Globus pallidus (tissue), 1 donor: ENCODE results near the gene OR2L8.

Experiments
- DNase-seq: peaks from one replicate; pipeline ENCODE4 v3.0.0-alpha.2; 2015; ENCODE audit warnings: low spot score

The OR2L8 gene, protein sequence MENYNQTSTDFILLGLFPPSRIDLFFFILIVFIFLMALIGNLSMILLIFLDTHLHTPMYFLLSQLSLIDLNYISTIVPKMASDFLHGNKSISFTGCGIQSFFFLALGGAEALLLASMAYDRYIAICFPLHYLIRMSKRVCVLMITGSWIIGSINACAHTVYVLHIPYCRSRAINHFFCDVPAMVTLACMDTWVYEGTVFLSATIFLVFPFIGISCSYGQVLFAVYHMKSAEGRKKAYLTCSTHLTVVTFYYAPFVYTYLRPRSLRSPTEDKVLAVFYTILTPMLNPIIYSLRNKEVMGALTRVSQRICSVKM

GRCh38 chr1:247948558-247948957, at the start of gene OR2L8:
Gene OR2L8, plus strand, starts transcription at chr1:247948858. Its CDS starts 0 bp downstream, at chr1:247948858.
- no peak for DNase-seq

GRCh38 chr1:247904122-247904521, 44.5 kb upstream of the OR2L8 start:
- no peak for DNase-seq

- DNase-seq, result no peak
Observed at GRCh38 chr1:247905181-247905580, 43.5 kb upstream of the OR2L8 start.

DNA sequence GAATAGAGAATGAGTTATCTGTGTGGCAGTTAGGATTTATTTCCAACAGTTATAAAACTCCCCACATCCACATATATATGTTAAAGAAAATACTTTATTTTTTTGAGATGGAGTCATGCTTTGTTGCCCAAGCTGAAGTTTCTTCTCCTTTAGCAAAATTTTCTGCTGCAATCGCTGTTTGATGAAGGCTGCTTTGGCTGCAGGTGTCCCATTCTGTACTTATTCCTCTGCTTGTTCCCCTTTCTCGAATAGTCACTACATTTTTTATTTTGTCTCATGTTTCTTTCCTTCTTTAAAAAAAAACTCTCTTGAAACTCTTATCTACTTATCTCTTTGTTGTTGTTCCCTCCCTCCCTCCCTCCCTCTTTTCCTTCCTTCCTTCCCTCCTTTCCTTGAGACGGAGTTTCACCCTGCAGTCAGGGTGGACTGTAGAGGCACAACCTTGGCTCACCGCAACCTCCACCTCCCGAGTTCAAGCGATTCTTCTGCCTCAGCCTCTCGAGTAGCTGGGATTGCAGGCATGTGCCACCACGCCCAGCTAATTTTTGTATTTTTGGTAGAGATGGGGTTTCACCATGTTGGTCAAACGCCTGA, 42.7 kb upstream of the OR2L8 start:
- DNase-seq, result no peak

DNA sequence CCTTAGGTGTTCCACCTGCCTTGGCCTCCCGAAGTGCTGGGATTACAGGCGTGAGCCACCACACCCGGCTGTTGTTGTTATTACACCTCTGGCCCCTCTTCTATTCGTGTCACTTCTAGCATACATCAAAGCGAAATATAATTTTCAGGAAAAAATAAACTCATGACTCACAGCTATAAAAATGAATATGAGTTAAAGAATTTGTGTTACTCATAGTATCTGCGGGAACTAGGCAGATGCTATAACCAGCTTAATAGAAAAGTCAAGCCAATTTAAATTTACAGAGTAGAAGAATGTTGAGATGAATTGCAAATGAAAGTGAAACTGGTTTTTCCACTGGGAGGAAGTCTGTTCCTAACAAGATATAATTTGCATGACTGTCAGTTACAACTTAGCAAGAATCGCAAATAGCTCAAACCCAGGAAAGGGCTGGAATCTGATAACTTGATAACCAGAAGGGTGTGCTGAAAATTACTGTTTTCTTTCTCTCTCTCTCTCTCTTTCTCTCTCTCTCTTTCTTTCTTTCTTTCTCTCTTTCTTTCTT, 42.1 kb upstream of the OR2L8 start:
- DNase-seq, result no peak

DNA sequence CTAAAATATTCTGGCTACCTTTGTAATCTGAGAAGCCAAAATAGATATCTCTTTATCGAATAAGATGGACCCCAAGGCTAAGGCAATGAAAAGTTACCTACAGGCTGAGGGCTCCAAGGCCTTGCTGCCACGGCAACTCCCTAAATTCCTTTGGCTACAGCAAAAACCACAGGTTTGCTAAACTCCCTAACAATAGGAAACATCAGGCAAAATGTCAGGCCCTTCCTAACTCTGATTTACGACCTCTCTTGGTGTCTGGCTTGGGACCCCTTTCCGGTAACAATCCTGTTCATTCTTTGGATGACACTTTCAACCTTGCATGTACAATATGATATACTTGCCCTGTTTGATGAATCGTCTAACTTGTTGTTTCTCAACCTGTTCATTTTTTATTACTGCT, 39.9 kb upstream of the OR2L8 start:
- DNase-seq, result no peak

DNA sequence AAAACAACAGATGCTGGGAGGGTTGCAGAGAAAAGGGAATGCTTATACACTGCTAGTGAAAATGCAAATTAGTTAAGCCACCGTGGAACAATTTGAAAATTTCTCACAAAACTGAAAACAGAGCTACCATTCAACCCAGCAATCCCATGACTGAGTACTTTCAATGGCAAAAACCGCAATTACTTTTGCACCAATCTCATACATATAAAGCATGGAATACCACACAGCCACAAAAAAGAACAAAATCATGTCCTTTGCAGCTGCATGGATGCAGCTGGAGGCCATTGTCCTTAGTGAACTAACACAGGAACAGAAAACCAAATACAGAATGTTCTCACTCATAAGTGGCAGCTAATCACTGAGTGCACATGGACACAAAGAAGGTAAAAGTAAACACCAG, 34.9 kb upstream of the OR2L8 start:
- no peak for DNase-seq

DNA sequence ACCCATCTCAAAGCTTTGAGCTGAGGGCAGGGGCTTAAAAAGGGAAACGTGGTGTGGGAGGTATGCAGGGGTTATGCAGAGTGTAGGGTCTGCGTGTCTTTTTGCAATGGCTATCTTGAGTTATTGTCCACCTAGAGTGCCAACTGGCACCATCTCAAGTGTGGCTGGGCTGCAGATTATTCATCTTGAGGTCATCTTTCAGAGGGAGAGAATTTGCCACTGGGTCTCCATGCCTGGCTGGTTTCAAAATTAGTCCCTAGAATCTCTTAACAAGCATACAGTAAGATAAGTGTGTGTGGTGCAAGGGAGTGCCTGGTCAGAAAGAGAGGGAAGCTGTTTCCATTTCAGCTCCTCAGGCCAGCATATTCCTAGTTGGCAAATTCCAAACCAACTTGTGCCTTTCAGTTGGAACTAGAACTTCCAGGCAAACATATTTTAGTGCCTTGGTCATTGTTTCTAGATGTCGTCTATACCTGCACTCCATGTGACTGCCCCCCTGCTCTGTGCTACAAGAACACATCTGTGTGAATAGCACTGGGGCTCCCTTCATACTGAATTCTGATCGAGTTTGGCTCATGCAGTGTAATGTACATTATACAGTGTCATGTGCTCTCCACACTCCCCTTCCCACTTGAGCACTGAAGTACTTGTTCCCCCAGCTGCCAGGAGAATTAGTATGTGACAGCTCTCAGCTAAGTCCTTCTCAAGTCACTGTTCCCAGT, 33.6 kb upstream of the OR2L8 start:
- no peak for DNase-seq

DNA sequence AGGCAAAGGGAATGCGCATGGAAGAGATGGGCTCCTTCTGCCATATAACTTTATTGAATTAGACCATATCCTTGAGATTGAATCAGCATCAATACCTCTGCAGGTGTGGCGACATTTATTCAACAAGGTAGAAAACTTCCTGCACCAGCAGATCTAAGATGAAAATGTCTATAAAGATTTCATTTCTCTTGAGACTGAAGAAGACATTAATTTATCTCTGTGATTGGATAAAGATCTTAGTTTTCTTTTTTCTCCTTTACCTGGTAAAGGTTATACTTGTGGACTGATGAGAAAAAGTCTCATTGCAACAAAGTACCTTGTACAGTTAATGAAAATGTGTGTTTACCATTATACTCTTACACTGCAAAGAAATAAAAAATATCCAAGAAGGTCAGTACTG, 28.7 kb upstream of the OR2L8 start, which contains the start of gene OR2T8:
OR2T8 (plus strand) TSS at position 301 of the 400 bp plus-strand sequence. CDS start 766 bp downstream, outside the sequence.
- DNase-seq, result no peak

- no peak for DNase-seq
Observed at GRCh38 chr1:247923941-247924340, 24.7 kb upstream of the OR2L8 start.

DNA sequence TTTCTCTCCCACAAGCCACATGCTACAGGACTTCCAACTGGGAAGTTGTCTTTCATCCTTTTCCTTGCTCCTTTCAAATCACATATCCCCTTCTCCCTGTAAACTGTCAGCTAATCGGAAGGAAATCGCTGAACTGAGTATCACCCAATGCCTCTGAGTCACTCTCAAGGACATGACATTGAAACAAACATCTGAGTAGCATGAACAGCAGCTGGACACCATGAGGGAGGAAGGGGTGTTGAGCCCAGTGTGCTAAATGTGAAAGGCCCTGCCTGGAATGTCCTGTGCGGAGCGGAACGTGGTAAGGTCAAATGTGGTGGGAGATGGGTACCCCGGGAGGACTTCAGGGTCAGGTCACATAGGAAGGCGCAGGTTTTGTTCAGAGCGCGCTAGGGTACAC, 23.8 kb upstream of the OR2L8 start, which contains the start of gene OR2AJ1:
OR2AJ1 (plus strand) TSS at position 22 of the 400 bp plus-strand sequence. CDS start 8,880 bp downstream, outside the sequence.
- no peak for DNase-seq

DNA sequence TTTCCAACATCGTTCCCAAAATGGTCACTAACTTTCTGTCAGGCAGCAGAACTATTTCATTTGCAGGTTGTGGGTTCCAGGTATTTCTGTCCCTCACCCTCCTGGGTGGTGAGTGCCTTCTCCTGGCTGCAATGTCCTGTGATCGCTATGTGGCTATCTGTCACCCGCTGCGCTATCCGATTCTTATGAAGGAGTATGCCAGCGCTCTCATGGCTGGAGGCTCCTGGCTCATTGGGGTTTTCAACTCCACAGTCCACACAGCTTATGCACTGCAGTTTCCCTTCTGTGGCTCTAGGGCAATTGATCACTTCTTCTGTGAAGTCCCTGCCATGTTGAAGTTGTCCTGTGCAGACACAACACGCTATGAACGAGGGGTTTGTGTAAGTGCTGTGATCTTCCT, 14.7 kb upstream of the OR2L8 start:
- DNase-seq, result no peak

DNA sequence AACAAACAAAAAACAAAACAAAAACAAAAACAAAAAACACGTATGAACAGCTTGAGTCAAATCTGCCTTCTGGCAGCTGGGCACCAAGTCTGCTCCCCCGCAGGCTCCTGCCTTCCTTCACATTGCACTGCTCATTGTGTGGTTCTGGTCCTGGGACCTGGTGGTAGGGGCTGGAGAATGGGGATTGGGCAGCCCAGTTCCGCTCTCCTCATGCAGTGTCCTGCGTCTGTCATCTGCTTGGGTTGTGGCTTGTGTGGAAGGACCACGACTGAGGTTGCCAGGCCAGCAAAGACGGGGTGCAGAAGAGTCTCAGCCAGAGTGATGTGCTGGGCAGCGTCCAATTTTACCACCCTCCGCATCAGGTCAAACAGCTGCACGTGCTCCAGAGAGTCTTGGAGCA, 12.9 kb upstream of the OR2L8 start:
- no peak for DNase-seq

GRCh38 chr1:247936415-247936814, 12.2 kb upstream of the OR2L8 start:
- DNase-seq, result no peak

DNA sequence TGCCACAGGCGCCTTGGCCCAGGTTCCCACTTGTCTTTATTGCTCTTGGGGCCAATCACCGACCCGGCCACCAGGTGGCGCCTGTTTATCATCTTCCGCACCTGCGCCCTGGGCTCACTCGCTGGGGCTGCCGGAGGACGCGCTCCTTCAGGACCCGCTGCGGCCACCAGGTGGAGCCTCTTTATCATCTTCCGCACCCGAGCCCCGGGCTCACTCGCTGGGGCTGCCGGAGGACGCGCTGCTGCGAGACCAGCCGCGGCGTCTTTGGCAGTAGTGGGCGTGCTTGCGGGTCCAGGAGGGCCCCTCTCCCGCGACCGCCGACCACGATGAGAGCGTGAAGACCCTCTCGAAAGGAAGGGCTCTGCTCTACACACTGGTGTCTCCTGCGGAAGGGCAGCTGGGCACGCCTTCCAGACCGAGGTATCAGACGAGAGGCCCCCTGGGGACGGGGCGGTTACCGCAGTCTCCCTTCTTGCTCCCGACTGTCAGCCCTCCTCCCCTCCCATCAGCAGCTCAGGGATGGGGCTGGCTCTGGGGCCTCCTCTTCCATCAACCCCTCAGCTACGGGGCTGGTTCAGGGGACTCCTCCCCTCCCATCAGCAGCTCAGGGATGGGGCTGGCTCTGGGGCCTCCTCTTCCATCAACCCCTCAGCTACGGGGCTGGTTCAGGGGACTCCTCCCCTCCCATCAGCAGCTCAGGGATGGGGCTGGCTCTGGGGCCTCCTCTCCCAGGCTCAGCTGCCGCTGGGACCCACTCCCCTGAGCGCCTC, 11.5 kb upstream of the OR2L8 start:
- peak; percentile 46 for DNase-seq

GRCh38 chr1:247942624-247943023, 6.0 kb upstream of the OR2L8 start:
- no peak for DNase-seq

DNA sequence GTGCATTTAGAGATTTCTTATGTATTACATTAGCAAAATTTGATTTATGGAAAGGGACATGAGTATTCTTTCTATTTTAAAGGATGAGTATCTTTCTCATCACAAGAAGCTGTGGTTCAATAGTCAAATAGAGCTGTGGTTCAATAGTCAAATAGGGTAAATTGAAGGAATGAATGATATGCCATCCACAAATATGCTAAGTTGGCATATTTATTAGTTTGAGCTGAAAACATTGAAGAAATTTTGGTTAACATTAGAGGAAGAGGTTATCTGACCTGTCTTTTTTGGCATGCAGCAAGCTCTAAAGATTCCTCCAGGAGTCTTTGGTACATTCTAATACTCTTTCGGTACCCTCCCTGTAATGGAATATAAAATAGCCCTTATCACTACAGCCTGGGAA, 4.8 kb downstream of the OR2L8 start:
- no peak for DNase-seq

GRCh38 chr1:247961791-247962190, 13.1 kb downstream of the OR2L8 start:
- no peak for DNase-seq

GRCh38 chr1:247962911-247963588, 14.4 kb downstream of the OR2L8 start:
- no peak for DNase-seq

- DNase-seq, result no peak
Observed at GRCh38 chr1:247964933-247965332, 16.3 kb downstream of the OR2L8 start, which contains the start of gene OR2AK2. Gene OR2AK2, plus strand, starts transcription at chr1:247965233. Its CDS starts 144 bp downstream, at chr1:247965377.

GRCh38 chr1:247966532-247967204, 18.0 kb downstream of the OR2L8 start:
- DNase-seq, result no peak
